ENCODE data around the gene ZBTB7C.

GRCh38 chr18:48392268-48392667 lies 16.9 kb downstream of the ZBTB7C start:
- TF ChIP-seq ZNF274 (IDR thresholded peaks at IDR 0.05; ENCODE audit: low read depth, low read length) (no peak), YY1 (IDR thresholded peaks at IDR 0.05; ENCODE audit: insufficient read depth, insufficient read length) (no peak)

Data from NT2/D1 (cell line).